ENCODE data around the gene IL1RAPL1. TPM values are rescaled to one million over a fixed set of nuclear protein-coding genes. Genes with fewer than 3 reads are reported as not detected.

IL1RAPL1 gene
- total RNA-seq, 3 donors from 2014 or later: 0.34 to 0.79 TPM; not detected in 1

- DNase-seq: no peak
- intact Hi-C loops (cut with DNase I, micrococcal nuclease): no loop called here
- no peaks in the 10 kb centered on the region for H3K9me3 ChIP-seq
- no peaks in the 10 kb centered on the region for H3K36me3 ChIP-seq (ENCODE audit: low read depth)
- H3K4me1 ChIP-seq (ENCODE audit: low read depth): no peaks in the 10 kb centered on the region
- ATAC-seq: no peak
- TF ChIP-seq CTCF (IDR thresholded peaks at IDR 0.05): no peak
- no peak overlapping the region for H3K4me3 ChIP-seq
Observed at GRCh38 chrX:29813174-29813573, 1225.9 kb downstream of the IL1RAPL1 start.

- intact Hi-C loops (cut with DNase I, micrococcal nuclease): no loop called here
- H3K36me3 ChIP-seq (ENCODE audit: low read depth): no peaks in the 10 kb centered on the region
- no peaks in the 10 kb centered on the region for H3K9me3 ChIP-seq
- no peak for TF ChIP-seq CTCF (IDR thresholded peaks at IDR 0.05)
- no peak for DNase-seq
- no peak overlapping the region for H3K4me3 ChIP-seq
- H3K4me1 ChIP-seq (ENCODE audit: low read depth): no peaks in the 10 kb centered on the region
- ATAC-seq: no peak
Observed at GRCh38 chrX:29824176-29824906, 1237.1 kb downstream of the IL1RAPL1 start.

- DNase-seq (no peak), ATAC-seq (no peak)
- intact Hi-C loops (cut with DNase I, micrococcal nuclease): no loop called here
- no peaks in the 10 kb centered on the region for H3K36me3 ChIP-seq (ENCODE audit: low read depth)
- no peaks in the 10 kb centered on the region for H3K4me1 ChIP-seq (ENCODE audit: low read depth)
- H3K9me3 ChIP-seq: no peaks in the 10 kb centered on the region
- H3K4me3 ChIP-seq: no peak overlapping the region
- no peak for TF ChIP-seq CTCF (IDR thresholded peaks at IDR 0.05)
Observed at GRCh38 chrX:29826742-29827141, 1239.5 kb downstream of the IL1RAPL1 start.

GRCh38 chrX:29834311-29834710 lies 1247.1 kb downstream of the IL1RAPL1 start:
- no peak for ATAC-seq
- Histone ChIP-seq H3K9me3 (no peaks in the 10 kb centered on the region), H3K4me3 (no peak overlapping the region), H3K36me3 (ENCODE audit: low read depth) (no peaks in the 10 kb centered on the region), H3K4me1 (ENCODE audit: low read depth) (no peaks in the 10 kb centered on the region)
- TF ChIP-seq CTCF (IDR thresholded peaks at IDR 0.05): no peak
- intact Hi-C loops (cut with DNase I, micrococcal nuclease): no loop called here
- DNase-seq: no peak

- DNase-seq (no peak), ATAC-seq (no peak)
- TF ChIP-seq CTCF (IDR thresholded peaks at IDR 0.05): no peak
- Histone ChIP-seq H3K4me3 (no peak overlapping the region), H3K36me3 (ENCODE audit: low read depth) (no peaks in the 10 kb centered on the region), H3K4me1 (ENCODE audit: low read depth) (no peaks in the 10 kb centered on the region), H3K9me3 (no peaks in the 10 kb centered on the region)
- intact Hi-C loops (cut with DNase I, micrococcal nuclease): no loop called here
Observed at GRCh38 chrX:29834764-29835163, 1247.5 kb downstream of the IL1RAPL1 start.

Data from mucosa of descending colon (tissue), 3 donors.